Measurements from ENCODE around the gene SHANK1.

The SHANK1 gene

DNA sequence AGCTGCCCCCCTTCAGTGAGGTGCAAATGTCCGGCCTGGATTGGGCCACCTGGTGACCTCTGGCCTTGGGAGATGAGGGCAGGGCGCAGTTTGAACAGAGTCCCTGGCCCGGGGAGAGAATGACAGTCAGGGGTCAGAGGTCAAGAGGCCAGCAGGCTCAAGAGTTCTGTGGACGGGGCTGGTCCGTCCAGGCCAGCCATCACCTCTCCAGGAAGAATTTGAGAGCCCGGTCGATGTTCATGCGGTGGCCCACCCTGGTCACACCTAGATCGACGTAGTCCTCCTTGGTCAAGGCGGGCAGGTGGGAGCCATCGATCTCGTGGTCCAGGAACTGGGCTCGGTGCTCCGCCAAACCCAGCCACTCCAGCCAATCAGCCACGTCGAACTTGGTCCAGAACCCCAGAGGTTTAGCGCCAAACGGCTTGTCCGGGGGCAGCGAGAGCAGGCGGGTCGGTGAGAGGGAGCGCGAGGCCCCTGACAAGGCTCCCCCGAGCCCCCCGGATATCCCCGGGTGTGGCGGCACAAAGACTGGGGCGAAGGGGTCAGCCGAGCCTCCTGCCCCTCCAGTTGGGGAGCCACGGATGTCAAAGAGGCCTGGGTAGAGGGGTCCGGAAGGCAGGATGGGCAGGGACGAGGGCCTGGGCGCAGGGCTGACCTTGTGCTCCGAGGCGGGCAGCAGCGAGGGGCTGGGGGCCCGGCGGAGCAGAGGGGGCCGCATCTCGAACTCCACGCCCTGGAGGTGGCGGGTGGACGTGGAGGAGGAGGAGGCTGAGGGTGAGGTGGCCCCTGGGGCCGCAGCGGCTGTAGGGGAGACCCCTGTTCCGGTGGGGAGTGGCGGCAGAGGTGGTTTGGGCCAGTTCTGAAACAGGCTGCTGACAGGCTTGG is 57.6 kb downstream of the SHANK1 start:
- H3K27ac ChIP-seq (ENCODE audit: extremely low read depth, low read depth, low read length), result no peak overlapping the region
- ChIA-PET CTCF (interaction anchor here (0.9 kb wide), 1 partner anchor 21 kb away, joined by 3 read pairs; no protein-coding TSS in a partner anchor), POLR2A (no interaction called here)
- no peaks in the 10 kb centered on the region for H3K36me3 ChIP-seq (ENCODE audit: control insufficient read depth in 2 of 2, insufficient read depth in 1 of 2, low read length in 2 of 2)
- no peak for TF ChIP-seq KLF8 (tag by site-specific recombination; IDR thresholded peaks at IDR 0.05)
- TF ChIP-seq BCL11A (tag by site-specific recombination; IDR thresholded peaks at IDR 0.05; ENCODE audit: low read depth), result 0 out of 2 replicates have a peak, but pooled peaks have one; percentile 23
- no peak for TF ChIP-seq ZNF335 (tag by site-specific recombination; conservative IDR thresholded peaks at IDR 0.05)
- TF ChIP-seq ZNF664 (tag by site-specific recombination; IDR thresholded peaks at IDR 0.05), result no peak
- peak; percentile 82; the same call in 1 of the 2 replicates for TF ChIP-seq BCL11B (tag by site-specific recombination; IDR thresholded peaks at IDR 0.05; ENCODE audit: low read depth)
- H3K4me1 ChIP-seq (ENCODE audit: control insufficient read depth, insufficient read depth, low read length), result peaks cover 5% of the 10 kb centered on the region
- H3K4me3 ChIP-seq (ENCODE audit: low read depth, low read length), result no peak overlapping the region
- H3K9me3 ChIP-seq (ENCODE audit: control insufficient read depth, insufficient read depth, low read depth, low read length), result no peaks in the 10 kb centered on the region

DNA sequence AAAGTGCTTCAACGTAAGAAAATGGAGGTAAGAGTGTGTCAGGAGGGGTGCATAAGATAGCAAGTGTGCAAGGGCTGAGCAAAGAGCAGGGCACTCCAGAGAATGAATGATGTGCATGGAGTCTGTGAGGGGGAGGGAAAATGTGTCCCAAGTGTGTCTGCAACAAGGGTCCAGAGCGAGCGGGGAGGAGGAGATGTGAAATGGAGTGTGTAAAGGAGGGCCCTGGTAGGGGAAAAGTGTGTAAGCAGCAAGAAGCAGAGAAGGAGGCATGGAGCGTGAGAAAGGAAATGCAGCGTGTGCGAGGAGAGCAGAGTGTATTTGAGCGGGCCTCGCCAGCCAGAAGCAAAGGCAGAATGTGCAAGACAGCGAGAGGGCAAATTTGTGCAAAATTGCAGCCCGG is 58.6 kb downstream of the SHANK1 start:
- Histone ChIP-seq H3K4me1 (ENCODE audit: control insufficient read depth, insufficient read depth, low read length) (peaks cover 5% of the 10 kb centered on the region), H3K9me3 (ENCODE audit: control insufficient read depth, insufficient read depth, low read depth, low read length) (no peaks in the 10 kb centered on the region), H3K36me3 (ENCODE audit: control insufficient read depth in 2 of 2, insufficient read depth in 1 of 2, low read length in 2 of 2) (no peaks in the 10 kb centered on the region), H3K27ac (ENCODE audit: extremely low read depth, low read depth, low read length) (no peak overlapping the region), H3K4me3 (ENCODE audit: low read depth, low read length) (no peak overlapping the region)
- no peak for TF ChIP-seq ZNF175 (tag by site-specific recombination; IDR thresholded peaks at IDR 0.05)
- no peak for TF ChIP-seq ZBTB7A (tag by site-specific recombination; IDR thresholded peaks at IDR 0.05; ENCODE audit: low read depth)
- TF ChIP-seq, protein P1, sequence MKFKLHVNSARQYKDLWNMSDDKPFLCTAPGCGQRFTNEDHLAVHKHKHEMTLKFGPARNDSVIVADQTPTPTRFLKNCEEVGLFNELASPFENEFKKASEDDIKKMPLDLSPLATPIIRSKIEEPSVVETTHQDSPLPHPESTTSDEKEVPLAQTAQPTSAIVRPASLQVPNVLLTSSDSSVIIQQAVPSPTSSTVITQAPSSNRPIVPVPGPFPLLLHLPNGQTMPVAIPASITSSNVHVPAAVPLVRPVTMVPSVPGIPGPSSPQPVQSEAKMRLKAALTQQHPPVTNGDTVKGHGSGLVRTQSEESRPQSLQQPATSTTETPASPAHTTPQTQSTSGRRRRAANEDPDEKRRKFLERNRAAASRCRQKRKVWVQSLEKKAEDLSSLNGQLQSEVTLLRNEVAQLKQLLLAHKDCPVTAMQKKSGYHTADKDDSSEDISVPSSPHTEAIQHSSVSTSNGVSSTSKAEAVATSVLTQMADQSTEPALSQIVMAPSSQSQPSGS (tag by site-specific recombination; IDR thresholded peaks at IDR 0.05; ENCODE audit: low read depth), result no peak
- peak; percentile 82 for TF ChIP-seq PRDM1 (tag by site-specific recombination; IDR thresholded peaks at IDR 0.05)
- no peak for TF ChIP-seq ZNF776 (tag by site-specific recombination; IDR thresholded peaks at IDR 0.05; ENCODE audit: borderline replicate concordance)
- TF ChIP-seq ZNF121 (tag by site-specific recombination; IDR thresholded peaks at IDR 0.05), result 0 out of 2 replicates have a peak, but pooled peaks have one; percentile 29
- POLR2A ChIA-PET, result no interaction called here
- CTCF ChIA-PET, result interaction anchor here (0.9 to 1.0 kb wide), 2 partner anchors 43 to 304 kb away, joined by 3 to 4 read pairs; no protein-coding TSS in a partner anchor

DNA sequence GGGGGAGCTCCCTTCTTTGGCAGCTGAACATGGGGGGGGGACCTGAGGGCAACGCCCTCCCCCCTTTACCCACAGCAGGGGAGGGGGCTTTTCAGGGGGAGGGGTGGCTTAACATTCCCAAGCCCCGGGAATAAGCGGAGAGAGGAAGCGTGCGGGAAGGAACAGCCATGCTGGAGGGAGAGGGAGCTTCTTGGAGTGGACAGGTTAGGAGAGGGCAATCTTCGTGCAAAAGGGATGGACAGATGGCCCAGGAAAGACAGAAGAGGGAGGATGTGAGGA is 59.6 kb downstream of the SHANK1 start:
- ChIA-PET POLR2A (interaction anchor here (0.6 to 0.7 kb wide), 7 partner anchors 10 to 307 kb away, joined by 3 to 12 read pairs (median 3); no protein-coding TSS in a partner anchor), CTCF (interaction anchor here (0.8 to 1.4 kb wide), 4 partner anchors 10 to 122 kb away, joined by 3 to 9 read pairs (median 5); no protein-coding TSS in a partner anchor)
- H3K4me3 ChIP-seq (ENCODE audit: low read depth, low read length), result no peak overlapping the region

More for the DNA sequence above, 59.6 kb downstream of the SHANK1 start:
- H3K4me1 ChIP-seq (ENCODE audit: control insufficient read depth, insufficient read depth, low read length), result peaks cover 5% of the 10 kb centered on the region
- no peaks in the 10 kb centered on the region for H3K36me3 ChIP-seq (ENCODE audit: control insufficient read depth in 2 of 2, insufficient read depth in 1 of 2, low read length in 2 of 2)
- no peaks in the 10 kb centered on the region for H3K9me3 ChIP-seq (ENCODE audit: control insufficient read depth, insufficient read depth, low read depth, low read length)
- no peak overlapping the region for H3K27ac ChIP-seq (ENCODE audit: extremely low read depth, low read depth, low read length)
- TF ChIP-seq ZNF792 (tag by site-specific recombination; IDR thresholded peaks at IDR 0.05) (no peak), ZNF514 (tag by site-specific recombination; IDR thresholded peaks at IDR 0.05) (no peak), ZXDB (tag by site-specific recombination; IDR thresholded peaks at IDR 0.05) (no peak), ZNF335 (tag by site-specific recombination; conservative IDR thresholded peaks at IDR 0.05) (no peak), MEIS1 (CRISPR knock-in tag; IDR thresholded peaks at IDR 0.05; ENCODE audit: borderline replicate concordance) (no peak)
- TF ChIP-seq, protein P1 (tag by site-specific recombination; IDR thresholded peaks at IDR 0.05; ENCODE audit: low read depth), result no peak
